OCI-LY3 (cell line): ENCODE measurements around the gene PAM.

Source experiments
- H2AFZ ChIP-seq: fragments of 200-600, 300-600 bp; shearing (Covaris generic); 2 replicates; pipeline ENCODE4 v1.6.0; 2014; ENCODE audit warnings: antibody characterized with exemption, low read depth, low read length
- H3K27ac ChIP-seq: fragments of 200-600, 300-600 bp; sonication (generic); 2 replicates; pipeline ENCODE4 v1.5.1; 2014; ENCODE audit warnings: mild to moderate bottlenecking, low read length, moderate library complexity, mixed read lengths
- H3K27me3 ChIP-seq: fragments of 200-600, 300-600 bp; sonication (generic); 2 replicates; pipeline ENCODE4 v1.6.1; 2014; ENCODE audit warnings: low read depth, low read length, mixed read lengths
- H3K36me3 ChIP-seq: fragments of 200-600, 300-600 bp; sonication (generic); replicated peaks from 2 replicates; pipeline ENCODE3; 2014; ENCODE audit warnings: low read depth, low read length, mixed read lengths
- H3K4me1 ChIP-seq: fragments of 300-600, 200-600 bp; sonication (generic); 2 replicates; pipeline ENCODE4 v1.6.1; 2014; ENCODE audit warnings: low read length, mixed read lengths
- H3K4me2 ChIP-seq: fragments of 200-600, 300-600 bp; sonication (generic); 2 replicates; pipeline ENCODE4 v1.6.1; 2014; ENCODE audit warnings: low read length, mixed read lengths
- H3K4me3 ChIP-seq: fragments of 300-600, 200-600 bp; sonication (generic); 2 replicates; pipeline ENCODE4 v1.5.1; 2014; ENCODE audit warnings: antibody characterized with exemption, mild to moderate bottlenecking, low read length, moderate library complexity
- H3K79me2 ChIP-seq: fragments of 300-600, 200-600 bp; shearing (Covaris generic); 2 replicates; pipeline ENCODE4 v1.6.1; 2014; ENCODE audit warnings: mild to moderate bottlenecking, low read length, mixed read lengths
- H3K9ac ChIP-seq: fragments of 300-600, 200-600 bp; shearing (Covaris generic); 2 replicates; pipeline ENCODE4 v1.6.0; 2014; ENCODE audit warnings: mild to moderate bottlenecking, low read length, moderate library complexity
- H3K9me3 ChIP-seq: fragments of 200-600, 300-600 bp; shearing (Covaris generic); 2 replicates; pipeline ENCODE4 v1.6.1; 2014; ENCODE audit warnings: low read length, mixed read lengths; ENCODE audit not compliant: insufficient read depth
- H4K20me1 ChIP-seq: fragments of 200-600, 300-600 bp; sonication (generic); 2 replicates; pipeline ENCODE4 v1.6.1; 2016; ENCODE audit warnings: low read length, mixed read lengths; ENCODE audit not compliant: insufficient read depth
- CTCF ChIP-seq: fragments of 200-600, 300-600 bp; sonication (generic); IDR thresholded peaks from 2 replicates; pipeline ENCODE4 v1.5.1; 2014; ENCODE audit warnings: antibody characterized with exemption, low read length, low read depth
- EZH2phosphoT487 ChIP-seq: fragments of 200-600 bp; shearing (Covaris generic); IDR thresholded peaks from 2 replicates; pipeline ENCODE4 v1.6.1; 2018; ENCODE audit warnings: antibody characterized with exemption, mixed run types, low read depth

The PAM gene

DNA sequence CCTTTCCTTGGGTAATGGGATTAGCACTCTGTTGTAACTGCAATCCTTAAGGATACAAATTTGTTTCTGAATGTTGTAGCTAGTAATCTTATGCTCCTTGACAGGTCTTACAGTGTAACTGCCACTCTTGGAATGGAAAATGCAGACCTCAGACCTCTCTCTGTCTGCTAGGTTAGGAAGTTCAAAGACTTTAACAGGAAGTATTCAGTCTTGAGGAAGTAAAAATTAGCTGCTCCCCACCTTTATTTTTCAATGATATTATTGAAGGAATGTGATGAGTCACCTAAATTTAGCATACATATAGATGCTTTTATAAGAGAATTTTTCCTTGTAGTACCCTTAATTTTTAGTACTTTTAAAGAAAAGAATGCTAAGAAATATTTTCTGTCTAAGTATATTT, 71.5 kb downstream of the PAM start:
- TF ChIP-seq CTCF (no peak), EZH2phosphoT487 (no peak)
- Histone ChIP-seq H3K27me3 (no peaks in the 10 kb centered on the region), H3K9me3 (no peaks in the 10 kb centered on the region), H4K20me1 (no peaks in the 10 kb centered on the region), H3K4me1 (no peaks in the 10 kb centered on the region), H3K4me3 (no peak overlapping the region), H3K27ac (no peak overlapping the region), H3K36me3 (no peaks in the 10 kb centered on the region), H3K4me2 (no peak overlapping the region), H3K9ac (no peak overlapping the region), H3K79me2 (no peaks in the 10 kb centered on the region), H2AFZ (no peak overlapping the region)

- no peaks in the 10 kb centered on the region for H3K27me3 ChIP-seq
- H4K20me1 ChIP-seq = no peaks in the 10 kb centered on the region
- no peak overlapping the region for H2AFZ ChIP-seq
- no peak for TF ChIP-seq EZH2phosphoT487
- TF ChIP-seq CTCF = no peak
- no peak overlapping the region for H3K27ac ChIP-seq
- H3K9me3 ChIP-seq = no peaks in the 10 kb centered on the region
- H3K4me1 ChIP-seq = no peaks in the 10 kb centered on the region
- H3K4me2 ChIP-seq = no peak overlapping the region
- no peak overlapping the region for H3K9ac ChIP-seq
- no peaks in the 10 kb centered on the region for H3K79me2 ChIP-seq
- H3K36me3 ChIP-seq = no peaks in the 10 kb centered on the region
- H3K4me3 ChIP-seq = no peak overlapping the region
Measured at GRCh38 chr5:102830241-102830640, 75.1 kb downstream of the PAM start.

DNA sequence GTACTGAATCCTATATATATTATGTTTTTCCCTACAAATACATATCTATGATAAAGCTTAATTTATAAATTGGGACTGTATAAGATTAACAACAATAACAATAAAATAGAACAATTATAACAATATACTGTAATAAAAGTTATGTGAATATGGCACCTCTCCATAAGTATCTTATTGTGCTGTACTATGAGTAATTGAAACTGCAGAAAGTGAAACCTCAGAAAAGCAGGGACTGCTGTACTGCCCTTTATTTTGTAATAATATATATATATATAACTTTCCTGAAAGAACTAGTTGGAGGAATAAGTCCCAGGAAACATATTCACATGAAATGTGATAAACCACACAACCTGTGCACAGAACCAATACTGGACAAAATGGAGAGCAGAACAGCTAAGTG, 77.3 kb downstream of the PAM start:
- H2AFZ ChIP-seq = no peak overlapping the region
- no peak overlapping the region for H3K4me3 ChIP-seq
- no peak overlapping the region for H3K27ac ChIP-seq
- no peaks in the 10 kb centered on the region for H3K4me1 ChIP-seq
- no peaks in the 10 kb centered on the region for H3K79me2 ChIP-seq
- no peak overlapping the region for H3K4me2 ChIP-seq
- no peaks in the 10 kb centered on the region for H4K20me1 ChIP-seq
- no peak overlapping the region for H3K9ac ChIP-seq
- no peaks in the 10 kb centered on the region for H3K9me3 ChIP-seq
- no peak for TF ChIP-seq EZH2phosphoT487
- TF ChIP-seq CTCF = no peak
- no peaks in the 10 kb centered on the region for H3K36me3 ChIP-seq
- no peaks in the 10 kb centered on the region for H3K27me3 ChIP-seq

- H2AFZ ChIP-seq = no peak overlapping the region
- no peak overlapping the region for H3K9ac ChIP-seq
- no peaks in the 10 kb centered on the region for H3K4me1 ChIP-seq
- no peaks in the 10 kb centered on the region for H3K36me3 ChIP-seq
- TF ChIP-seq EZH2phosphoT487 = no peak
- H3K9me3 ChIP-seq = no peaks in the 10 kb centered on the region
- no peak overlapping the region for H3K4me3 ChIP-seq
- H3K4me2 ChIP-seq = no peak overlapping the region
- H3K27ac ChIP-seq = no peak overlapping the region
- no peaks in the 10 kb centered on the region for H3K27me3 ChIP-seq
- no peaks in the 10 kb centered on the region for H3K79me2 ChIP-seq
- H4K20me1 ChIP-seq = no peaks in the 10 kb centered on the region
Measured at GRCh38 chr5:102833146-102833545, 78.0 kb downstream of the PAM start.
